ENCODE results near the gene ERN1. TPM values are rescaled to one million over a fixed set of nuclear protein-coding genes. Genes with fewer than 3 reads are reported as not detected.

The ERN1 gene
- polyA plus RNA-seq, 1 experiment: 8.6 TPM

DNA sequence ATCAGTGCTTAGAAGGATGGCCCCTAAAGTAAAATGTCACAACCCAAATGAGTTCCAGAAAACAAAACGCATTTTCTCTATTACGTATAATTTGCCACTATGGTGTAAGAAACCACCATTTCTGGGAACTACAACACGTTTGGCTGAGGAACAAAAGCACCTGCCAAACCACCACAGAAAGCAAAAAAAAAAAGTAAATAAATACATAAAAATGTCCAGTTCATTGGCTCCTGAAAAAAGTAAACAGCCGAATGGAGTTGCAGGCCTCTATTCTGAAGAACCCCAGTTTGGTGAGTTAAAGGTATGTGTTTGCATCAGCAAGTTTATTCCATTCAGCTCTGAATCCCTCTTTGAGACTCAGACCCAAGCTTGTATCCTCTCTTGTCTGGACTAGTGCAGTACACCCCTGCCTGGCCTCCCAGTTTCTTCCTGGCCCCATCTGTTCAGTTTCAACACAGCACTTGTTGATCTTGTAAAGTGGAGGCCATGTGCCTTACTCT, 36.9 kb downstream of the ERN1 start:
- ChIA-PET CTCF (interaction anchor here (0.6 to 0.8 kb wide), 2 partner anchors 25 to 241 kb away, joined by 3 read pairs; no protein-coding TSS in a partner anchor), POLR2A (no interaction called here)
- Histone ChIP-seq H3K27me3 (ENCODE audit: control insufficient read depth, insufficient read depth, low read length) (no peaks in the 10 kb centered on the region), H3K4me3 (ENCODE audit: low read depth, low read length) (no peak overlapping the region), H3K36me3 (ENCODE audit: control insufficient read depth, insufficient read depth, low read length) (peaks cover 3% of the 10 kb centered on the region; the same call in 1 of the 2 replicates)
- DNase-seq (ENCODE audit: low read depth): no peak
- TF ChIP-seq, protein P1, sequence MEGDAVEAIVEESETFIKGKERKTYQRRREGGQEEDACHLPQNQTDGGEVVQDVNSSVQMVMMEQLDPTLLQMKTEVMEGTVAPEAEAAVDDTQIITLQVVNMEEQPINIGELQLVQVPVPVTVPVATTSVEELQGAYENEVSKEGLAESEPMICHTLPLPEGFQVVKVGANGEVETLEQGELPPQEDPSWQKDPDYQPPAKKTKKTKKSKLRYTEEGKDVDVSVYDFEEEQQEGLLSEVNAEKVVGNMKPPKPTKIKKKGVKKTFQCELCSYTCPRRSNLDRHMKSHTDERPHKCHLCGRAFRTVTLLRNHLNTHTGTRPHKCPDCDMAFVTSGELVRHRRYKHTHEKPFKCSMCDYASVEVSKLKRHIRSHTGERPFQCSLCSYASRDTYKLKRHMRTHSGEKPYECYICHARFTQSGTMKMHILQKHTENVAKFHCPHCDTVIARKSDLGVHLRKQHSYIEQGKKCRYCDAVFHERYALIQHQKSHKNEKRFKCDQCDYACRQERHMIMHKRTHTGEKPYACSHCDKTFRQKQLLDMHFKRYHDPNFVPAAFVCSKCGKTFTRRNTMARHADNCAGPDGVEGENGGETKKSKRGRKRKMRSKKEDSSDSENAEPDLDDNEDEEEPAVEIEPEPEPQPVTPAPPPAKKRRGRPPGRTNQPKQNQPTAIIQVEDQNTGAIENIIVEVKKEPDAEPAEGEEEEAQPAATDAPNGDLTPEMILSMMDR (IDR thresholded peaks at IDR 0.05; ENCODE audit: insufficient read depth, low read depth, low read length): no peak

DNA sequence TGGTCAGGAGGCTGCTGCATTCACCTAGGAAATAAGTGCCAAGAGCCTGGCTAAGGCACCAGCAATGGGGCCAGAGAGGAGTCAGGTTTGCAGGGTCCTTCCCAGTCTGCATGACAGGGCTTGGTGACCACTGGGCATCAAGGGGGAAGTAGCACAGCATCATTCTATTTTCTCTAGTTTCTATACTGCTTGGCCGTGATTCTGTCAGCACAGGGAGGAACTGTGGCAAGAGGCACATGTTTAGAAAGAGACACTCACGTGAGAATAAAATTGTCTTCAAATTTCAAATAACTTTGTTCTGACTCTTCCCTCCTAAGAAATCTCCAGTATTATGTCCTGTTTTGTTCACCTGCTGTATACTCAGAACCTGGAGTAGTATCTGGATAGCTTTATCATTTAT, 37.8 kb downstream of the ERN1 start:
- TF ChIP-seq, protein P1 (IDR thresholded peaks at IDR 0.05; ENCODE audit: insufficient read depth, low read depth, low read length): no peak
- POLR2A ChIA-PET: no interaction called here
- H3K36me3 ChIP-seq (ENCODE audit: control insufficient read depth, insufficient read depth, low read length): peaks cover 3% of the 10 kb centered on the region; the same call in 1 of the 2 replicates
- H3K4me3 ChIP-seq (ENCODE audit: low read depth, low read length): no peak overlapping the region
- DNase-seq (ENCODE audit: low read depth): no peak
- H3K27me3 ChIP-seq (ENCODE audit: control insufficient read depth, insufficient read depth, low read length): no peaks in the 10 kb centered on the region
- CTCF ChIA-PET: no interaction called here

DNA sequence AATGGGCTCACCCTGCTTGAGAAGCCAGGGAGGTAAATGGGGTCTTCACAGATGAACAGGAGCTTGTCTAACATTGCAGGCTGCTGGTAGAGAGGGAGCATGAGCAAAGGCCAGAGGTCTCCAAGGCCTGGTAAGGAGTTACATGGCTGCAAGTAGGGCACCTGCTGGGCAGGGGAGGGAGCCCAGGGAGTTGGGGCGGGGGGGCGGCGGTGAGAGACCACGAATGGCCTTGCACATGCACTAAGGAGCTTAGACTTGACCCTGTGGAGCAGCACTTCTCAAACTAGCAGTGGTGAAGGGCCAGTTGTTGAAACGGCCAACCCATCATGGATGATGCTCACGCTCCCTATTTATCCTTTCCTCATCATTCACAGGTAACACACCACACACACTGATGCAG, 38.4 kb downstream of the ERN1 start:
- TF ChIP-seq, protein P1 (IDR thresholded peaks at IDR 0.05; ENCODE audit: insufficient read depth, low read depth, low read length): no peak
- Histone ChIP-seq H3K4me3 (ENCODE audit: low read depth, low read length) (no peak overlapping the region), H3K36me3 (ENCODE audit: control insufficient read depth, insufficient read depth, low read length) (peaks cover 3% of the 10 kb centered on the region; the same call in 1 of the 2 replicates), H3K27me3 (ENCODE audit: control insufficient read depth, insufficient read depth, low read length) (no peaks in the 10 kb centered on the region)
- no peak for DNase-seq (ENCODE audit: low read depth)
- CTCF ChIA-PET: no interaction called here
- POLR2A ChIA-PET: no interaction called here

DNA sequence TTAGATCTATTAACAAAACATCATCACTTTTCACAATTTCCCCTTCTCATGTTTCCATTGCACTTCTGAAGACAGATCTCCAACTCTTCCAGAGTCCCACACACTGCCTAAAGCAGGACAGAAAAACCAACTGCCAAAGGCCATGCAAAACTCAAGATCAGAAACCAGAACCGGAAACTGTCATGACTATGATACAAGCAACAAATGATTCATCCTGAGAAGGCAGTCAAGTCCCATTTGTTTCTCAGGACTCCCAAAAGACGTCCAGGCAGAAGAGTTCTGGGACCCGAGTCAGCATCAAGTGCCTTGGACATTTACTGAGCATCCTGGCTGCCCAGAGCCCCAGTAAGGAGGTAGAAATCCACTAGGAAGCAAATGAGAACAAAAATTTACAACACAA, 38.8 kb downstream of the ERN1 start:
- Histone ChIP-seq H3K4me3 (ENCODE audit: low read depth, low read length) (no peak overlapping the region), H3K36me3 (ENCODE audit: control insufficient read depth, insufficient read depth, low read length) (peaks cover 3% of the 10 kb centered on the region; the same call in 1 of the 2 replicates), H3K27me3 (ENCODE audit: control insufficient read depth, insufficient read depth, low read length) (no peaks in the 10 kb centered on the region)
- DNase-seq (ENCODE audit: low read depth): no peak
- ChIA-PET POLR2A (no interaction called here), CTCF (no interaction called here)
- TF ChIP-seq, protein P1 (IDR thresholded peaks at IDR 0.05; ENCODE audit: insufficient read depth, low read depth, low read length): no peak

DNA sequence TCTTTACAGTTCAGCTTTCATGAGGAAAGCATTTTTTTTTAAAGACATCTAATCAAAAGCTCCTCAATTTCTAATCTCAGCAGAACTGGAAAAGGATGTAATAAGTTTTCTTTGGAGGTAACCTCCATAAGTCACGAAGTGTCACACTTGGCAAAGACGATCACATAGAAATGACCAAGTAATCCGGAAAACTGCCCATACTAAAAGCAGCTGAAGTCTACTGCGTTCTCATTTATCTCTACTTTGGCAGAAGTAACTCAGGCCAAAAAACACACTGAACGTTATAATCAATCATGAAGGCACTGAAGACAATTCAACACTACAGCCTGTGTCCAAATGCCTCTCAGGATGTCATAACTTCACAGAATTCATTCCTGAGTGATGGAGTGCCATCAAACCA, 39.8 kb downstream of the ERN1 start:
- no peak for DNase-seq (ENCODE audit: low read depth)
- Histone ChIP-seq H3K4me3 (ENCODE audit: low read depth, low read length) (no peak overlapping the region), H3K27me3 (ENCODE audit: control insufficient read depth, insufficient read depth, low read length) (no peaks in the 10 kb centered on the region), H3K36me3 (ENCODE audit: control insufficient read depth, insufficient read depth, low read length) (0 out of 2 replicates have a peak, but pooled peaks cover 2% of the 10 kb centered on the region)
- ChIA-PET POLR2A (no interaction called here), CTCF (no interaction called here)
- TF ChIP-seq, protein P1 (IDR thresholded peaks at IDR 0.05; ENCODE audit: insufficient read depth, low read depth, low read length): no peak
